ENCODE measurements around the gene CPS1.

DNA sequence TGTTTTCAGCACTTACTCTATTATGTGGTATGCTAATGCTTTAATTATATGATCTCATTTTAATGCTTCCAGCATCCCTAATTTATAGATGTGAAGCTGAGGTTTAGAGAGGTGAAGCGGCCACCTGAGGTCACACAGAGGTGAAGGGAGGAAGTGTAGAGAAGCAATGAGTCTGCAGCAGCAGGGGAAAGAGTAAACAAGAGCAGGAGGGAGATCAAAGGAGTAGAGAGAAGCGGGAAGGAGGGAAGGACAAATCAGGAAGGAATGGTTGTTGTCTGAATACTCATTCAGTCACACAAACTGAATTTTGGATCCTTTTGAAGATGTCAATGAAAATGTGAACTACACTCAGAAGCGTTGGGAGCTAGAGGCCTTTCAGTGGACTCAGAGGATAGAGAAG lies 130.0 kb downstream of the CPS1 start:
- TF ChIP-seq, protein P1, sequence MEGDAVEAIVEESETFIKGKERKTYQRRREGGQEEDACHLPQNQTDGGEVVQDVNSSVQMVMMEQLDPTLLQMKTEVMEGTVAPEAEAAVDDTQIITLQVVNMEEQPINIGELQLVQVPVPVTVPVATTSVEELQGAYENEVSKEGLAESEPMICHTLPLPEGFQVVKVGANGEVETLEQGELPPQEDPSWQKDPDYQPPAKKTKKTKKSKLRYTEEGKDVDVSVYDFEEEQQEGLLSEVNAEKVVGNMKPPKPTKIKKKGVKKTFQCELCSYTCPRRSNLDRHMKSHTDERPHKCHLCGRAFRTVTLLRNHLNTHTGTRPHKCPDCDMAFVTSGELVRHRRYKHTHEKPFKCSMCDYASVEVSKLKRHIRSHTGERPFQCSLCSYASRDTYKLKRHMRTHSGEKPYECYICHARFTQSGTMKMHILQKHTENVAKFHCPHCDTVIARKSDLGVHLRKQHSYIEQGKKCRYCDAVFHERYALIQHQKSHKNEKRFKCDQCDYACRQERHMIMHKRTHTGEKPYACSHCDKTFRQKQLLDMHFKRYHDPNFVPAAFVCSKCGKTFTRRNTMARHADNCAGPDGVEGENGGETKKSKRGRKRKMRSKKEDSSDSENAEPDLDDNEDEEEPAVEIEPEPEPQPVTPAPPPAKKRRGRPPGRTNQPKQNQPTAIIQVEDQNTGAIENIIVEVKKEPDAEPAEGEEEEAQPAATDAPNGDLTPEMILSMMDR (IDR thresholded peaks at IDR 0.05; ENCODE audit: extremely low read depth in 1 of 2, insufficient read depth in 1 of 2, low read depth in 1 of 2, low read length in 2 of 2): no peak
- no peak for TF ChIP-seq POLR2A (IDR thresholded peaks at IDR 0.05; ENCODE audit: low read depth, low read length)
- TF ChIP-seq, protein P2, sequence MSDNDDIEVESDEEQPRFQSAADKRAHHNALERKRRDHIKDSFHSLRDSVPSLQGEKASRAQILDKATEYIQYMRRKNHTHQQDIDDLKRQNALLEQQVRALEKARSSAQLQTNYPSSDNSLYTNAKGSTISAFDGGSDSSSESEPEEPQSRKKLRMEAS (IDR thresholded peaks at IDR 0.05; ENCODE audit: insufficient read depth, insufficient read length): no peak
- no peak for TF ChIP-seq POLR2AphosphoS5 (IDR thresholded peaks at IDR 0.05; ENCODE audit: insufficient read depth, low read depth, low read length)
- no peak for TF ChIP-seq GATA2 (IDR thresholded peaks at IDR 0.05; ENCODE audit: insufficient read depth, insufficient read length, low read depth, low read length)
- no peak for TF ChIP-seq JUN (IDR thresholded peaks at IDR 0.05; ENCODE audit: borderline replicate concordance, insufficient read depth, insufficient read length, low read depth)
- no peak for TF ChIP-seq EZH2 (IDR thresholded peaks at IDR 0.05; ENCODE audit: borderline replicate concordance, low read depth, low read length, severe bottlenecking)
- no peak for TF ChIP-seq MYC (IDR thresholded peaks at IDR 0.05; ENCODE audit: low read depth, low read length)
